ENCODE measurements around the gene ANGEL1. TPM values are rescaled to one million over a fixed set of nuclear protein-coding genes. Genes with fewer than 3 reads are reported as not detected.

ANGEL1 gene
- total and polyA plus RNA-seq, 9 of the 15 experiments (the other 6 are each of a cell fraction or from before 2014, with no cell fraction given) = 2.1 to 22.2 (median 7.3) TPM

DNA sequence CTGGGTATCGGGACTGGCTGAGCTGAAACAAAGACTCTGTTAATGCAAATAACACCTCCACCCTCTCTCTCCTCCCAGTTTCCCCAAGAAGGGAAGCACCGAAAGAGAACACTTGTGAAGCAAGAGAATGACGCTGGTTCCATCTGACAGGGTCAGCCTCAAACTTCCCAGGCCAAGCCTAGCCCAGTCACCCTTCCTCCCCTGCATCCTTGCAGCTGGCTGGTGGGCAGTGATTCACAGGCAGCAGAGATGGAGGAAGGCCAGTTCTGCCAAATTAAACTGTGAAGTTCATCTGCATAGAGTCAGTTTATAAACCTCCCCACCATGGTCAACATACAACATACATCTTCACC, 16.3 kb upstream of the ANGEL1 start (continued):
- no peak for TF ChIP-seq ZNF282 (CRISPR knock-in tag; IDR thresholded peaks at IDR 0.05)
- no peak for TF ChIP-seq ZNF444 (CRISPR knock-in tag; IDR thresholded peaks at IDR 0.05)
- no peak for TF ChIP-seq ETV1 (tag; conservative IDR thresholded peaks at IDR 0.05; ENCODE audit: low read depth)

GRCh38 chr14:76828339-76829012, 15.8 kb upstream of the ANGEL1 start:
- CTCF ChIA-PET (ENCODE audit: low intra/inter-chr PET ratio) = interaction anchor here (0.6 kb wide), 1 partner anchor 19 kb away, joined by 3 read pairs; no protein-coding TSS in a partner anchor
- no peak for ATAC-seq
- TF ChIP-seq ZNF780A (CRISPR knock-in tag; IDR thresholded peaks at IDR 0.05) = no peak
- TF ChIP-seq ZNF23 (CRISPR knock-in tag; IDR thresholded peaks at IDR 0.05) = no peak
- TF ChIP-seq ELK1 (CRISPR knock-in tag; IDR thresholded peaks at IDR 0.05) = no peak
- no peak for TF ChIP-seq ZNF695 (CRISPR knock-in tag; IDR thresholded peaks at IDR 0.05)
- no peak for TF ChIP-seq CREBBP (IDR thresholded peaks at IDR 0.05; ENCODE audit: low read depth, low read length)
- no peak for TF ChIP-seq ZNF354B (CRISPR knock-in tag; IDR thresholded peaks at IDR 0.05)
- TF ChIP-seq, protein P1, sequence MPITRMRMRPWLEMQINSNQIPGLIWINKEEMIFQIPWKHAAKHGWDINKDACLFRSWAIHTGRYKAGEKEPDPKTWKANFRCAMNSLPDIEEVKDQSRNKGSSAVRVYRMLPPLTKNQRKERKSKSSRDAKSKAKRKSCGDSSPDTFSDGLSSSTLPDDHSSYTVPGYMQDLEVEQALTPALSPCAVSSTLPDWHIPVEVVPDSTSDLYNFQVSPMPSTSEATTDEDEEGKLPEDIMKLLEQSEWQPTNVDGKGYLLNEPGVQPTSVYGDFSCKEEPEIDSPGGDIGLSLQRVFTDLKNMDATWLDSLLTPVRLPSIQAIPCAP (CRISPR knock-in tag; IDR thresholded peaks at IDR 0.05; ENCODE audit: borderline replicate concordance) = no peak
- no peak for TF ChIP-seq HNRNPL (IDR thresholded peaks at IDR 0.05; ENCODE audit: low read depth, low read length)
- TF ChIP-seq ZFP36 (IDR thresholded peaks at IDR 0.05; ENCODE audit: low read depth, low read length, partially characterized antibody) = no peak
- no peak for TF ChIP-seq CUX1 (CRISPR knock-in tag; IDR thresholded peaks at IDR 0.05)

More at GRCh38 chr14:76828339-76829012, 15.8 kb upstream of the ANGEL1 start:
- Histone ChIP-seq H3K4me2 (ENCODE audit: insufficient read depth, low read length) (no peak overlapping the region), H3K36me3 (ENCODE audit: control insufficient read depth, insufficient read depth, low read length) (no peaks in the 10 kb centered on the region), H3K9me1 (ENCODE audit: control insufficient read depth, insufficient read depth, low read length) (no peaks in the 10 kb centered on the region), H3K4me3 (no peak overlapping the region), H3K27me3 (ENCODE audit: control insufficient read depth in 2 of 2, insufficient read depth in 2 of 2, low read length in 2 of 2) (peaks cover 11 to 47% of the 10 kb centered on the region in 2 experiments; a peak in 4 of 5 replicates), H3K27ac (ENCODE audit: extremely low read depth, low read depth, low read length) (no peak overlapping the region), H3K9ac (ENCODE audit: insufficient read depth in 1 of 2, low read depth in 2 of 2, low read length in 2 of 2) (no peak overlapping the region), H2AFZ (ENCODE audit: low read depth, low read length) (no peak overlapping the region), H3K79me2 (ENCODE audit: control insufficient read depth, insufficient read depth, low read length) (no peaks in the 10 kb centered on the region), H3K4me1 (replicated peaks in 1 of 2; ENCODE audit: control insufficient read depth in 2 of 2, insufficient read depth in 2 of 2, low read length in 2 of 2) (no peaks in the 10 kb centered on the region), H4K20me1 (replicated peaks; ENCODE audit: control insufficient read depth, insufficient read depth, low read length) (no peaks in the 10 kb centered on the region), H3K9me3 (replicated peaks; ENCODE audit: control insufficient read depth, insufficient read depth, low read depth, low read length) (no peaks in the 10 kb centered on the region)
- BruUV-seq (replicated peaks) = no TSS peak
- 1% methylated on average over 17 of the region's 17 CpGs for WGBS (ENCODE audit: insufficient coverage, low coverage, missing lambda C conversion rate)
- DNase-seq (ENCODE audit: extremely low read depth in 1 of 4, low spot score in 3 of 4) (no peak), FAIRE-seq (no peak)
- in situ Hi-C loops (cut with MboI) = no loop called here
- POLR2A ChIA-PET = interaction anchor here (1.6 kb wide), 1 partner anchor 50 kb away, joined by 4 read pairs; no protein-coding TSS in a partner anchor
- intact Hi-C loops (cut with micrococcal nuclease) = no loop called here

All from K562 (cell line).